NCI-H187 treated with DMSO at 0.1 percent for 48 hours (cell line): Measurements from ENCODE around the gene C1orf122.

Experiments
- DNase-seq: peaks from one replicate; lab custom pipeline; 2025; lab: John Stamatoyannopoulos, UW

C1orf122 gene

DNA sequence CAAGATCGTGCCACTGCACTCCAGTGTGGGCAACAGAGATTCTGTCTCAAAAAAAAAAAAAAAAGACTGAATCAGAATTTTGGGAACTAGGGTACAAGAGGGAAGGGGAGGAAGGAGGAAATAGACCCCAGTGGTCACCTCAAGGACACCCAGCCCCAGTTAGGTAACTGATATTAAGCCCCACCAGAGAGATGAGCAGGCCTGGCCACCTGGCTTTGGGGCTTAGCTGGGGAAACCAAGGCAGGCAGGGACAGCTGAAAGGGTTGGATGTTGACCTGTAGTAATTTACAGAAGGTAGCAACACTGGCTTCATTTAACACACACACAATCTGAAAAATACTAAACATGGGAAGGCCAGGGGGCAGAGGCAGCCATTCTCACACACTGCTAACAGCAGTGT lies 5.2 kb upstream of the C1orf122 start:
- DNase-seq = no peak

GRCh38 chr1:37807220-37807554 lies 403 bp upstream of the C1orf122 start:
- no peak for DNase-seq

GRCh38 chr1:37808369-37809319 lies 1.1 kb downstream of the C1orf122 start:
- DNase-seq = no peak

DNA sequence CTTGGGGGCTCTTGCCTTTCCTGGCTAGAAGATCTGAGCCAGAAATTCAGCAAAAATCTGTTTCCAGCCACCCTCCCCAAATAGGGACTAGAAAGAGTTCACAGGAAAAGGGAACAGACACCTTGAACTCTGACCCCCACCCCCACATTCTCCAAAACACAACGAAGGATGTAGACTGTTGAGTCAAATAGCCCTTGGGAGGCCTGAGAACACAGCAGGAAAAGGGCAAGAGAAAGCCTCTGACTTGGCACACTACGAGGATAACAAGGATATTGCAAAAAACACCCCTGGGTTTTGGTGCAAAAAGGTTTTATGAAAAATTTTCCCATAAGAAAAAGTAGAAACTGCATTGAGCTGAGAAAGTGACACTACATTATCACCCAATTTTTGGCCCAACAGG lies 2.4 kb downstream of the C1orf122 start:
- no peak for DNase-seq

- DNase-seq = peak; percentile 27
Measured at GRCh38 chr1:37811027-37811655, 3.6 kb downstream of the C1orf122 start.

GRCh38 chr1:37813529-37814145 lies 6.0 kb downstream of the C1orf122 start:
- no peak for DNase-seq

DNA sequence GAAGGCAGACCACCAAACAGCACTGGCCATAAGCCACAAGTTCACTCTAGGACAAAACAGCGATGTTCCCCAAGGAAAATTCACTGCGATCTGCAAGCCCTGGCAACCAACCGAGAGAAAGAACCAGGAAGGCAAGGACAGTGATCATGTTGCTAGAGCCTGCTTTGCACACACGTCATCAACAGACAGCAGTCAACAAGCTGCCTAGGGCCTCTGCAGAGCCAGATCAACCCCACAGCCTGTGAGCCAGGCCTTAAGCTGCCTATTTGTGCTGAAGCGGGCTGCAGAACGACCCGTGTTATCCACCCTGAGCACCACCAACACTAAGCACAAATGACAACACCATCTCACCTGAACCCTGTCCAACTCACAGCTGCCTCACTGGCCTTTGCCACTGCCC lies 6.7 kb downstream of the C1orf122 start:
- DNase-seq = no peak

DNA sequence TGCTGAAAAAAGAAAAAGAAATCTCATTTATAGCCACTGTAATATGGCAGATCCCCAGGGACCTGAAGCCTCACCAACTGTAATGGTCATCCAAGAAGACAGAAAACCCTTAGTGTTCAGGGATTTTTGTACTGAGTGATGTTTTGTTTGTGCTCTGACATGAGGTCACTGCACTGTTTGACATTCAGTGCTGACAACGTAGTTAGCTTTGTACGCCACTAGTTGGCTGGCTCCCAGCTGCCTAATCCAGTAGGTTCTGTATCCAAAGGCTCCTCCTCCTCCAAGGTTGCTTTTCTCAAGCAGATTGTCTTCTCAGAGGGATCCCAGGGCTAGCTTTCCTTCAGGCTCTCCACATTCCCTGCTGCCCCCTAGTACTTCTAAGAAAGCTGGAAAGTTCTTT lies 9.9 kb downstream of the C1orf122 start:
- no peak for DNase-seq

GRCh38 chr1:37821481-37821880 lies 13.9 kb downstream of the C1orf122 start:
- no peak for DNase-seq

DNA sequence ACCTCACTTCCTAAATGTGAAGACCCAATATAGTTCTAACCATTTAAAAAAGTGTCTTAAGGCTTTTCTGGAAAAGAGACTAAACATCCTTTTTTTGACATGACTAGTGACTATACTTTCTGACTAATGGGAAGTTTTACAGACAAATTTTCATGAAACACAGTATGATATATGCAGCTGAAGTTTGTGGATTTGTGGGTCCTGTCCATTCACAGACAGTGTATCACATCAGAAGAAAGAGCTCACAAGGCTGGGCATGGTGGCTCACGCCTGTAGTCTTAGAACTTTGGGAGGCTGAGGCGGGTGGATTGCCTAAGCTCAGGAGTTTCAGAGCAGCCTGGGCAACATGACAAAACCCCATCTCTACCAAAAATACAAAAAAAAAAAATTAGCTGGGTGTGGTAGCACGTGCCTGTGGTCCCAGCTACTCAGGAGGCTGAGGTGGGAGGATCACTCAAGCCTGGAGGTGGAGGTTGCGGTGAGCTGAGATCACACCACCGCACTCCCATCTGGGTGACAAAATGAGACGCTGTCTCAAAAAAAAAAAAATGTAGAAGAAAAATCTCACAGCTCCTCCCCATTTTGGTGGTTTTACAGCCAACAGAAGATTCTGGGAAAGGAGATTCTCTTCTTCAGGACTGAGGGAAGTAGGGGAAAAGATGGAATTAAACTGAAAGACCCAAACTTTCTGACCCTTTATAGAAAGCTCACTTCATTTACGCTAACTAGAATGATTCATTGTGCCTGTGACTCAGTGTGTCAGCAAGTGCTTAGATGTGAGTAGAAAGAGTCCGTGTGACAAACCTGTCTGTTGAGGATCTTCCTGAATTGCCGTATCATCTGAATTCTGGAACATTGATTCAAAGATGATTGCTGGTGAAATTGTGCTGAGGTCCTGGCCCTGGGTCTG lies 15.6 kb downstream of the C1orf122 start:
- DNase-seq = no peak

GRCh38 chr1:37824001-37824400 lies 16.4 kb downstream of the C1orf122 start:
- DNase-seq = no peak

GRCh38 chr1:37825506-37825905 lies 17.9 kb downstream of the C1orf122 start:
- DNase-seq = no peak

DNA sequence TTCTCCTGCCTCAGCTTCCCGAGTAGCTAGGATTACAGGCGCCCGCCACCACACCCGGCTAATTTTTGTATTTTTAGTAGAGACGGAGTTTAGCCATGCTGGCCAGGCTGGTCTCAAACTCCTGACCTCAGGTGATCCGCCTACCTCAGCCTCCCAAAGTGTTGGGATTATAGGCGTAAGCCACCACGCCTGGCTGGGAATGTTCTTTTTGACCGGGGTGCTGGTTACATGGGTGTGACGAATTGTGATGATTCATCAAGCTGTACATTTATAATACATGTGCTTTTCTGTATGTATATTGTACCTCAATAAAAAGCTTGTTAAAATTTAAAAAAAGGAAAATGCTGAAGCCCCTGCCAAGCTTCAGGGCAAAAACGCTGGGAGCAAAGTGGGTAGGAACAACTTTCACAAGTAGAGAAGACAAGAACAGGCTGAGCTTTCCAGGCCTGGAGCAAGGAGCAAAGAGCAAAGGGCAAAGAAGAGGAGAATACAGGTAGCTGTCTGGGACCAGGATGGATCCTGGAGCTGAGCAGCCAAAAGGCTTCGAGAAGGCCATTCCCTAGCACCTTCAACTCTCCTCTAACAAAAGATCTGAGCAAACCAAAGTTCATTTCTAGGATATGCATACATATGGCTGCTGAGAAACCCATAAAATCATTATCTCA lies 21.0 kb downstream of the C1orf122 start:
- no peak for DNase-seq

GRCh38 chr1:37831109-37831508 lies 23.5 kb downstream of the C1orf122 start:
- DNase-seq = no peak

DNA sequence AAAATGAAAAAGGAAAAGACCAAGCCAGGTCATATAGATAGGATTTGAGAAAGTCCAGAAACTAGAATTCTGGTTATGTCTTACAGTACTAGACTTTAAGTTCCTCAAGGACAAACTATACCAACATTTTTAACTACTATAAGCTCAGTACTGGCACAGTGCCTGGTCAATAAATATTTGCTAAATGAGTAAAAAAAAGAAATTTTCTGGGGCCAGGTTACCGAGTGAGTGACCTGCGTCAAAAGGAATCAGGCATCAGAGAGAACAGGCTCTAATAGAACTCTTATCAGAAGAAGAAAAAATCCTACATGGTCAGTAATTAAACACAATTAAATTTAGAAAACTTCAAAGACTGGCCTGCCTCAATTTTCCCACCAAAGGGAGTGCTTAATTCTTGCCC lies 24.2 kb downstream of the C1orf122 start:
- DNase-seq = no peak

GRCh38 chr1:37836788-37837187 lies 29.2 kb downstream of the C1orf122 start:
- DNase-seq = no peak

GRCh38 chr1:37839676-37840075 lies 32.1 kb downstream of the C1orf122 start:
- DNase-seq = no peak

DNA sequence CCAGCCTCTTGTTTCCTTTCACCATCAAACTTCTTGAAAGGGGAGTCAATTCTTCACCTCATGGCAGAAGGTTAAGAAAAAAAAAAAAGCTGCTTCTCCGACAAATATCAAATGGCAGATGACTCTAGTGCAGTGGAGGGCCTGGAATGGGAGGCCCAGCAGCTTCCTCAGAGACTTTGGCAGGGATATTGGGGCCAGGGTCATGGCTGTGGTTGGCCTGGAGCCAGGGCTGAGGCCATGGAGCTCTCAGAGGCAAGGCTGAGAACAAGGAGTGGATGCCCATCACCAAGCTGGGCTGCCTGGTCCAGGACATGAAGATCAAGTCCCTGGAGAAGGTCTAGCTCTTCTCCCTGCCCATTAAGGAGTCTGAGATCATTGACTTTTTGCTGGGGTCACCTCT lies 33.1 kb downstream of the C1orf122 start:
- DNase-seq = no peak

DNA sequence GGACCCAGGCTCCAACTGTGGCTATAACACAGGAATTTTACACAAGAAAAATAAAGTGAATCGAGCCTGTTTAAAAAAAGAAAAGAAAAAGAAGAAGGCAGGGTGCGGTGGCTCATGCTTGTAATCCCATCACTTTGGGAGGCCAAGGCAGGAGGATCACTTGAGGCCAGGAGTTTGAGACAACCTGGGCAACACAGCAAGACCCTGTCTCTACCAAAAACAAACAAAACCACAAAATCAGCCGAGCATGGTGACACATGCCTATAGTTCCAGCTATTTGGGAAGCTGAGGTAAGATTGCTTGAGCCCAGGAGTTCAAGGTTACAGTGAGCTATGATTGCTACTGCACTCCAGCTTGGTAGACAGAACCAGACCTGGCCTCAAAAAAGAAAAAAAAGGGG lies 34.1 kb downstream of the C1orf122 start:
- DNase-seq = no peak

- no peak for DNase-seq
Measured at GRCh38 chr1:37844536-37844935, 36.9 kb downstream of the C1orf122 start.

GRCh38 chr1:37845049-37845646 lies 37.6 kb downstream of the C1orf122 start:
- no peak for DNase-seq
